ENCODE measurements around the gene CMTM6. TPM values are rescaled to one million over a fixed set of nuclear protein-coding genes. Genes with fewer than 3 reads are reported as not detected.

The CMTM6 gene
- total and polyA plus RNA-seq, 2 of the 8 experiments (the other 6 are each of a cell fraction or from before 2014, with no cell fraction given): 24.0 to 51.5 TPM

Small RNA genes within 50 kb of the gene (microRNA-seq; reads per million reads assigned to microRNA genes)
- 0 to 0.20 reads per million in 2 experiments for gene MIR548AY (ENCODE audit: borderline microRNAs expressed in 2 of 2, borderline number of aligned reads in 2 of 2, borderline replicate concordance in 1 of 2)

Small RNA genes within 50 kb of the gene (small RNA-seq; reads per million reads assigned to genes)
- gene MIR548AY (ENCODE audit: insufficient read depth): 1.0 reads per million

Other genes starting within 250 kb of the CMTM6 start
- 30.6 and 33.3 TPM in 2 replicates for gene CMTM7, start 111.0 kb downstream of the CMTM6 start, total RNA-seq (2021; fragmentation: NEBNext Ultra II Directional; extraction: Animal tissue kit (Norgen Biotek cat#: 25700))
- 65.8 and 74.0 TPM in 2 replicates for gene CMTM7, start 111.0 kb downstream of the CMTM6 start, polyA plus RNA-seq (2011; rRNA removed)
- gene DYNC1LI1, start 68.0 kb upstream of the CMTM6 start, total RNA-seq (2021; fragmentation: NEBNext Ultra II Directional; extraction: Animal tissue kit (Norgen Biotek cat#: 25700)): 44.2 and 45.1 TPM in 2 replicates
- 13.2 and 13.6 TPM in 2 replicates for gene DYNC1LI1, start 68.0 kb upstream of the CMTM6 start, polyA plus RNA-seq (2011; rRNA removed)
- 55.9 and 61.0 TPM in 2 replicates for gene CNOT10, start 182.3 kb upstream of the CMTM6 start, total RNA-seq (2021; fragmentation: NEBNext Ultra II Directional; extraction: Animal tissue kit (Norgen Biotek cat#: 25700))
- 23.9 and 39.9 TPM in 2 replicates for gene CNOT10, start 182.3 kb upstream of the CMTM6 start, polyA plus RNA-seq (2011; rRNA removed)

All from H1 (cell line).